HT1080 (cell line): ENCODE measurements around the gene TRAK1. TPM values are rescaled to one million over a fixed set of nuclear protein-coding genes. Genes with fewer than 3 reads are reported as not detected.
"Not testable (repeated sequence)": the region's sequence is repeated elsewhere in the genome, so short reads cannot be mapped to it uniquely, and the experiment has no call there.

Source experiments
- DNase-seq: peaks from one replicate; pipeline ENCODE4 v3.0.0-alpha.2; 2015; ENCODE audit warnings: low read depth
- polyA plus RNA-seq, 2 experiments: library from polyadenylated mRNA; depleted of rRNA; stranded (reverse); fragments of >200 nt; gene quantifications; 2 replicates each; pipeline ENCODE4 v1.2.3, GENCODE V29; 2015
- total RNA-seq: library from RNA; depleted of rRNA; stranded (reverse); fragments of >200 nt; shearing (Covaris generic); gene quantifications from 2 replicates; pipeline ENCODE4 v1.2.3, GENCODE V29; 2014; rRNA removed

TRAK1 gene, protein sequence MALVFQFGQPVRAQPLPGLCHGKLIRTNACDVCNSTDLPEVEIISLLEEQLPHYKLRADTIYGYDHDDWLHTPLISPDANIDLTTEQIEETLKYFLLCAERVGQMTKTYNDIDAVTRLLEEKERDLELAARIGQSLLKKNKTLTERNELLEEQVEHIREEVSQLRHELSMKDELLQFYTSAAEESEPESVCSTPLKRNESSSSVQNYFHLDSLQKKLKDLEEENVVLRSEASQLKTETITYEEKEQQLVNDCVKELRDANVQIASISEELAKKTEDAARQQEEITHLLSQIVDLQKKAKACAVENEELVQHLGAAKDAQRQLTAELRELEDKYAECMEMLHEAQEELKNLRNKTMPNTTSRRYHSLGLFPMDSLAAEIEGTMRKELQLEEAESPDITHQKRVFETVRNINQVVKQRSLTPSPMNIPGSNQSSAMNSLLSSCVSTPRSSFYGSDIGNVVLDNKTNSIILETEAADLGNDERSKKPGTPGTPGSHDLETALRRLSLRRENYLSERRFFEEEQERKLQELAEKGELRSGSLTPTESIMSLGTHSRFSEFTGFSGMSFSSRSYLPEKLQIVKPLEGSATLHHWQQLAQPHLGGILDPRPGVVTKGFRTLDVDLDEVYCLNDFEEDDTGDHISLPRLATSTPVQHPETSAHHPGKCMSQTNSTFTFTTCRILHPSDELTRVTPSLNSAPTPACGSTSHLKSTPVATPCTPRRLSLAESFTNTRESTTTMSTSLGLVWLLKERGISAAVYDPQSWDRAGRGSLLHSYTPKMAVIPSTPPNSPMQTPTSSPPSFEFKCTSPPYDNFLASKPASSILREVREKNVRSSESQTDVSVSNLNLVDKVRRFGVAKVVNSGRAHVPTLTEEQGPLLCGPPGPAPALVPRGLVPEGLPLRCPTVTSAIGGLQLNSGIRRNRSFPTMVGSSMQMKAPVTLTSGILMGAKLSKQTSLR
- 21.7 and 29.4 TPM in 2 replicates for total RNA-seq
- polyA plus RNA-seq (2015; cell fraction: cytosol; rRNA removed) = 23.4 and 27.8 TPM in 2 replicates
- 29.1 and 32.7 TPM in 2 replicates for polyA plus RNA-seq (2015; cell fraction: nucleus; rRNA removed)

DNA sequence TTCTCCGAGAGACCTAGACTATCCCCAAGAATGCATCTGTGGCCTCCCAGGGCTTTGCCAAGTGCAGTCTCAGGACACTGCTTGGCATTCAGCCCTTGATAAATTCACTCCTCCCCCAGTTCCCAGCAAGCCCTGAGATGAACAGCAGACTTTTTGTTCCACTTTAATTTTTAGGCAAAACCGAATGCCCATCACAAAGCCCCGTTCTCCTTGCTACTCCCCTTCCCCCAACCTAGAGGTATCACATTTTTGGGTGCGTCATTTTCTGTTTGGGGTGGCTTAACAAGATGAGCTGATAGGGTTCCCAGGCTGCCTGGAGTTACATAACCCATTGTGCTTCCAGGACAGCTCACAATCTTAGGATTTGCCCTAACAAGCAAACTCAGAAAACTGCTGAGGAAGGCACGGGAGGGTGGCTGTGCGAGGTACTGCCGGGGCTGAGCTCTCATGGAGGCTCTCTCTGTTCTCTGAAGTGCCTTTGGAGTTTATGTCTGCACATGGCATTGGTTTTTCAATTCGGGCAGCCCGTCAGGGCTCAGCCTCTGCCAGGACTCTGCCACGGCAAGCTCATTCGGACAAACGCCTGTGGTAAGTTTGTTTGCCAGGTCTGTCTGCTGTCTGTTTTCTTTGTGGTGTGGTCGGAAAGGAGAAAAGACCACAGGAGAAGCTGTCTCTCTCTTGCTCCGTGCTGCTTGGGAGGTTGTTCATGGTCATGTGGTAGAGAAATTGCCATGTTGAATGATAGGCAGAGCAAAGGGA is at the start of gene TRAK1:
Gene TRAK1, plus strand, starts transcription at position 385 of the 759 bp plus-strand sequence. Its CDS starts 113 bp downstream, at position 498.
- no peak for DNase-seq

DNA sequence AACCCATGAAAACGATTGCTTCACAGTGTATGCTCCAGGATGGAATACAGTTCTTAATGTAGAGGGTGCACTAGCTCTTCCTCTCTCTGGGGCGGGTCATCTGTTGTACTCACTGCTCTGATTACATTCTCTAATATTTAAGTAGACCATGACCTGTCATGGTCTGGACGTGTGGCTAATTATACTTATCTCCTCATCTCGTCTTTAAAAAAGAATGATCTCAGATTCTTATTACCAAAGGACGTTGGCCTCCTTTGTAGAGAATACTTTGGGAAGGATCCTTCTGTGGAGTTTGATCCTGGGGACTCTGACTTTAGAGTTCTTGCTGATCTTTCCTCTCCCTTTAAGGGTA is 48.4 kb upstream of the TRAK1 start:
- no peak for DNase-seq

DNA sequence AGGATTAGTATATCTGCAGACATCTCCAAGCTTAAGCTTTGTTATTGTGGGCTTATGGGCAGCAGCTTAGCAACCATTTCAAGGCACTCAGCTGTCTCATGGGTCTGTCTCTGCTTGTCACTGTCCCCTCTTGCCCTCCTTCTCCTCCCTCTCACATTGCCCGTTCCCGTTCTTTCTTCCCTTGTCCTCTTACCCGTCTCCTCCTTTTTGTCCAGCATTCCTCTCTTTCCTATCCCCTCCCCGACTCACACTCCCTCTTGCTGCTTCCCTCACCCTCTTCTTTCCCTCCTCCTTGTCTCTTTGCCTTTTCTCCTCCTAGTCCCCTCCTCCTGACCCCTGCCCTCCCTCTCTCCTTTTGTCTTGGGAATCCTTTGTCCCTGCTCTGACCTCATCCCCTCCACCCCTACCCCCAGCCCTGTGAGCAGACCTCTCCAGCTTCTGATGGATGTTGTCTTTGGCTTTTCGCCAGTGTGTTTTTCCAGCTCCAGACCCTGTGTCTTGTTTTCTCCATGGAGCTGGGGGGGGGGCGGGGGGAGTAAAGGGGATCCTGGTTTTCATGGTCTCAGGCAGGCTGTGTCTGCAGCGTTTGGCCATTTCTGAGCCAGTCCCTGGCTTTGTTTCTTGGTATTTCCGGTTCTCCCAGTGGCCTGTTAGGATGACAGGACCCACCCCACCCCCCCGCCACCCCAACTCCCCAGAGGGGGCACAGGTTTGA is 47.9 kb upstream of the TRAK1 start:
- DNase-seq = peak; percentile 79

DNA sequence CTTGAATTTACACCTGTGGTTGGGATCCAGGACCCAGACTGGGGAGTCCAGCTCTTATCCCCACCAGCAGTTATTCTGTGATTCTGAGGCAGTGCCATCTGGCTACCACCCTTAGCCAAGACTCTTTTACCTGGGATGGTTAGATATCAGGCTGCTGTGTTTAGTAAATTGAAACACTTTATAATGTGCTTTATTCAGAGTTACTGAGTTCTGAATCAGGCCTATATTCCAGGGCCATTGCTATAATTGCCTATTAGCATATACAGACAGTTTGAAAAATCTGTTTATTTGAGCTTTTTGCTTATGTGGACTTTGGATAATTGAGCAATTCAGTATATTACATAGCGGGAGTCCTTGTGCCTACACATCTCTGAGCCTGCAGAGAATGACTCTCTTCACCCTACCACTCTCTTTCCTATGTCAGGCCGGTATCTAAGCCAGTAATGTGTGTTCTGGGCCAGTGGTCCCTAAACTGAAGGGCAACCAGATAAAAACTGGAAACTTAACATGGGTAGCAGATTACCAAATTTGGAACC is 45.4 kb upstream of the TRAK1 start:
- DNase-seq = no peak

DNA sequence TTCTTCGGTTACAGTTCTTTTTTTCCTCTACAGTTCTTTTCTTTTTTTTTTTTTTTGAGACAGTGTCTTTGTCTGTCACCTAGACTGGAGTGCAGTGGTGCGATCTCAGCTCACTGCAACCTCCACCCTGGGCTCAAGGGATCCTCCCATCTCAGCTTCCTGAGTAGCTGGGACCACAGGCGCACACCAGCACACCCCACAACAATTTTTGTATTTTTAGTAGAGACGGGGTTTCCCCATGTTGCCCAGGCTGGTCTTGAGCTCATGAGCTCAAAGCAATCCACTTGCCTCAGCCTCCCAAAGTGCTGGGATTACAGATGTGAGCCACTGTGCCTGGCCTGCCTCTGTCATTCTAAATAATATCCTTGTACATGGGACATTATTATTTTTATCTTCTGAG is 42.6 kb upstream of the TRAK1 start:
- not testable (repeated sequence) for DNase-seq

DNA sequence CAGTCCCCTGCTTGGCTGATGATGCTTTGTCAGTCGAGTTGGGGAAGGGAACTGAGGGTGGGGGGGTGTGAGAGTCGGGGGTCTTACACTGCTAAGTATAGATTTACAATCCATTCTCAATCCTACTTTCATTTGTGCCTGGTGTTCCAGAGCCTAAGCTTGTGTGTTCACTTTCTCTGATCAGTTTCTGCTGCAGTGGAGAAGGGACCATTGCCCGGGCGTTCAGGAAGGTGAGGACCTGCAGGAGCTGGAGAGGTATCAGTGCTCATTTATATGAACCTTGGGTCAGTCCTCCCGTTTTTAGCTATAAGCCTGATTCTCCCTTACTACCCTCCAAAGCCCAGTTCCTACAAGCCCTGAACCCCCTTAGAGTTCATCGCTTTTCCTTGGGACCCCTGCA is 41.0 kb upstream of the TRAK1 start:
- no peak for DNase-seq

DNA sequence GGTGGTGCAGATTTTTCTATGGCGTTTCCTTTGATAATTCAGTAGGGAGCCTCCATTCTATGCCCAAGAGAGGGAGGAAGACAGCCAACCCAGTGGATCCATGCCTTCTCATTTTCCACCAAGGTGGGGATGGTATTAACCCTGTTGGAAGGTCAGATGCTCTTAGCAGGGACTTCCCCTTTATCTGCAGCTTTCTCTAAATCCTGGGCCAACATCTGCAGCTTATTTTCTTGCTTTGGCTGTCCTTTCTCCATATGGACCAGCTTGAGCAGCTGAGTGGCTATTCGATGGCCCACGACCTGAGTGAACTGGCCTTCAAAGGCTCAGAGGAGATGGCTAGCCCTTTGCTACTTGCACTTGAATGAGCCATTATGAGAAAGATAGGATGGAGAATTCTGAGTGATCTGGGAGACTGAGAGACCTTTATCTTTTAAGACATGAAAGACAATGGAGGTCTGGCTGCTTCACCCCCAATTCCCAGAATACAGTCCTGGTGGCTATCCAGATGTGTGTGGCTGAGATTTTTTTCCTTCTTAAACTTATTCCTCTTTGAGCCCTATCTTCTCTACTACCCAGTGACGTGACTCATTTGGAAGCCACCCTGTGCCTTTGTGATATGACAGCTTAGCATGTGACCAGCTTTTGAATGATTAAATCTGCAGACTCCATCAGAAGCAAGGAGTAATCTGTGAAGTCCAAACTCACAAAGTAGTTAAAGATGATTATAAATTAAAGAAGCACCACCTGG is 39.6 kb upstream of the TRAK1 start:
- DNase-seq = no peak

DNA sequence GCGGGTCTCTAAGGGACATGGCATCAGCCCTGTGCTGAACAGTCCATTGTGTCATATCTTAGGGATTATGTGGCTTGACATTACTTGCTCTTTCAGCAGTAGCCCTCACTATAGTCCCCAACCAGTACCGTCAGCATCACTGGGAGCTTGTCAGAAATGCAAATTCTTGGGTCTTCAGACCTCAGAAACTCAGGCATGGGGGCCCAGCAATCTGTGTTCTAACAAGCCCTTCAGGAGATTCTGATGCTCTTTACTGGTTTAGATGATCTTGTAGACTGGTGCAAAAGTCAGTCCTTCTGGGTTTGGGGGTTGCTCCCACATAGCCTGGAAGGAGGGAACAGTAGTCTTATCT is 39.0 kb upstream of the TRAK1 start:
- DNase-seq = no peak

DNA sequence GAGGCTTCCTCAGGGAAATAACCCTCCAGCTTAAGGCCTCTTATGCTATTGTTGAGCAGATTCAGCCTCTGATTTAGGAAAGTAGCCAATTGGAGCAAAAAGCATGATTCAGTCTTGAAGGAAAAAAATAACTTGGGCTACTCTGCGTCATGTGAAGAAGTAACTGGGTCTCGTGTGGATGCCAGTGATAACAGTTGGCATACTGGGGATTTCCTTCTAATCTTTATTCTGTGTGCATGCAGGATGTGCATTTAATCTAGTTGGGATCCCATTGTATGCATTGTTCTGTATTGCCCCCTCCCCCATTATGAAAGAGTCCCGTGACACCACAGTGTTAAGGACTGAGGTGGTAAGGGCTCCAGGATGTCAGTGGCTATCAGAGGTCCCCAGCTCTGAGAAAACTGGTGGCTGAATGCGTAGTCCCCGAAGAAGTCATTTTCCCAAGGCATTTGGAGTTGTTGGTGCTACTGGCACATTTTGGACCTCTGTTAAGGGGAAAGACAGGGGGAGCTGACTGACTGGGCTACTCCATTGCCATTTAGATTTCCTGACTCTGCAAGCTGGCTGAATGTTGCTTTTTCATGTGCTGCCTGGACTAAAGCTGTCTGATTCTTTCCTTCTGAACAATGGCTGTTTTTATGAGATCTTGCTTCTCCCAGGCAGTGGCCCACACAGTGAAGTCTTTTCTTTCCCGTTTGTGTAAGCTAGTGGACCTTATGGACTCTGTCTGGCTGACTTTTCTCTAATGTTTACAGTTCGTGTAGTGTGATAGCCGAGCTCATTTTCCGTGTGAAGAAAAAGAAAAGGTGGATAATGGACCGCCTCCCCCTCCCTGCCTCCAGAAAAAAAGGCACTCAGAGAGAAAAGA is 38.4 kb upstream of the TRAK1 start:
- DNase-seq = no peak

DNA sequence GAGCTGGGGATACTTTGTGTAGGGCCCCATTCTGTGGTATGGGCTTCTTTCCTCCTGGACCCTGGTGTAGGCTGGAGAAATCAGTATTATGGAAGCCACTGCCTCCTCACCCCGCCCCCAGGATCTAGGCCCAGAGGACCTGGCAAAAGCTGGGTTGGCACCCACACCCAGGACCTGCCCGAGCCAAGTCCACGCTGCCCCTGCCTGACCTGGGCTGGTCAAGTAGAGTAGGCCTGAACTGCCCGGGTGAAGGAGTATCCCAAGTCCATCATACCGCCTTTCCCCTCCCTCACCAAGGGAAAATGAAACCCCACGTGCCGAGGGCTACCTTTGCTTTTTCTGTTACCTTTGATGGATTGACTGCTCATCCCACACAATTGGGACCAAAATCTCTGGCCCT is 37.7 kb upstream of the TRAK1 start:
- no peak for DNase-seq

DNA sequence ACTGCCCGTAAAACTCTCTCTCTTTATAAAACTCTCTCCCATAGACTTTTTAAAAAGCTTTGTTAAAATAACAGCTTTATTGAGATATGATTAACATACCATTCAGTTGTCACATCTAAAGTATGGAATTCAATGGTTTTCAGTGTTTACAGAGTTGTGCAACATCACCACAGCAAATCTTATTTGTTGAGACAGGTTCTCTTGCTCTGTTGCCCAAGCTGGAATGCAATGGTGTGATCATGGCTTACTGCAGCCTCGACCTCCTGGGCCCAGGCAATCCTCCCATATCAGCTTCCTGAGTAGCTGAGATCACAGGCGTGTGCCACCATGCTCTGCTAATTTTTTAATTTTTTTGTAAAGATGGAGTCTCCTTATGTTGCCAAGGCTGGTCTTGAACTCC is 35.9 kb upstream of the TRAK1 start:
- DNase-seq = no peak

DNA sequence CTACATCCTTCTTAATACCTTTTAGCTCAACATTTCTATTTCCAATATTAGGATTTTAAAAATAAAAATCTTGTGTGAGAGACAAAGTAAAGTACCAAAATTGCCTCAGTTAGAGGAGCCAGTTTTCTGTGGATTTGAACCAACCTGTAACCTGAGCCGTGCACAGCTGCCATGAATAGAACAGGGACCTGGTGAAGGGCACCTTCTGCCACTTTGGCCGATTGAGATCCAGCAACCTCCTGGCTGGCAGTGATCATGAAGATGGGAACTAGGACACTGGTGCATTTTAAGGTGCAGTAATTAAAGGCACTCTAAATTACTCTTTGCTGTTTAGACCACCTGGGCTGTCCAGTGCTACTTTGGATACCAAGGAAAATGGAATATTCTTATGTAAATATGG is 34.3 kb upstream of the TRAK1 start:
- no peak for DNase-seq

DNA sequence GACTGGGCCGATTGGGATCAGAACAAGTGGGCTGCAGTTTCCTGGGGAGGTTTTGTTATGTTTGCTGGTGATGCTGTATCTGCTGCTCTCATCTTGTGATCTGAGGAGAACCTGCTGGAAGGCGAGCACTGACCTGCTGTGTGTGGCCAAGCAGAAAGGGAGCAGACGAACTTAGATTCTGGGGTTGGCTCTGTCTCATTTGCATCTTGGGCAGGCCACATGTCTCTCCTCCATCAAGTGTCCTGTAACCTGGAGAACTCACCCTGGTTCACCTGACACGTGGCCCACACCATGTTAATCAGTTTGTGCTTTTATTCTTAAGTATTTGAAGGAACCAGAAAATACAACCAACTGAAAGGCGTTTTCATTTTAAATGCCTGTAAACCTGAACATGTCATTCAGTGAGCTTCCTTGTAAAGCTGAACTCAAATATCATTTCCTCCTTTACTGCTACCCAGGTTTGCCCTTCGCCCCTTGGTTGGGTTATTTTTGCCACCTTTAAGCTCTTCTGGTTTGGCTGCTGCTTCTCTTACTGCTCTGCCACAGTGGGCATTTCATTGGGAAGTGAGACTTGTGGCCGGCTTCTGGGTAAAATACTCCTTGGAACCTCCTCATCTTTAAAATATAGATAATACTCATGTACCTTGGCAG is 33.5 kb upstream of the TRAK1 start:
- DNase-seq = no peak

DNA sequence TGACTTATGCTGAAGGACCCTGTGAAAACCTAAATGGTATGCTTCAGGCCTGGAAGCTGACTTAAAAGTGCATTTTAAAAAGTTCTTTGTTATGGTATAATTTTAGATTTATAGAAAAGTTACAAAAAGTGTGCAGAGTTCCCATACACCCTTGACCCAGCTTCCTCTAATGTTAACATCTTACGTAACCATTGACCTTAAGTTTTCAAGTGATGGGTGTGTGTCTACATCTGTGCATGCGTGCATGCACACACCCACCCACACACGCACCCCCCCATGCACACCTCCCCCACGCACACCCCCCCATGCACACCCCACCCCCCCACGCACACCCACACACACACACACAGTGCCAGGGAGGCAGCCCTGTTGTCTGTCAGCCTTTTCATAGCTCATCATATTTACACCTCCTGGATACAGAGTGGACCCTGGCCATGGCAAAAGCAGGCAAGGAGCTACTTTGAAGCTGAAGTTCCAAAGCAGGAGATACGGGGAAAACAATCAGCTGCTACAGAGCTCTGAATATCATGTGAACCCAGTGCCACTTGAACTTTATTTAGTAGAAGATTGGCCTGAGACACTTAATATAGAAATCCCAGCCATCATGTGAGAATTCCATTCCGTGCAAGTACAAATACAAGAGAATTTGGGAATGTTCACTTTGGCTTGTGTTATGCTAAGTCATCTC is 30.0 kb upstream of the TRAK1 start:
- no peak for DNase-seq

DNA sequence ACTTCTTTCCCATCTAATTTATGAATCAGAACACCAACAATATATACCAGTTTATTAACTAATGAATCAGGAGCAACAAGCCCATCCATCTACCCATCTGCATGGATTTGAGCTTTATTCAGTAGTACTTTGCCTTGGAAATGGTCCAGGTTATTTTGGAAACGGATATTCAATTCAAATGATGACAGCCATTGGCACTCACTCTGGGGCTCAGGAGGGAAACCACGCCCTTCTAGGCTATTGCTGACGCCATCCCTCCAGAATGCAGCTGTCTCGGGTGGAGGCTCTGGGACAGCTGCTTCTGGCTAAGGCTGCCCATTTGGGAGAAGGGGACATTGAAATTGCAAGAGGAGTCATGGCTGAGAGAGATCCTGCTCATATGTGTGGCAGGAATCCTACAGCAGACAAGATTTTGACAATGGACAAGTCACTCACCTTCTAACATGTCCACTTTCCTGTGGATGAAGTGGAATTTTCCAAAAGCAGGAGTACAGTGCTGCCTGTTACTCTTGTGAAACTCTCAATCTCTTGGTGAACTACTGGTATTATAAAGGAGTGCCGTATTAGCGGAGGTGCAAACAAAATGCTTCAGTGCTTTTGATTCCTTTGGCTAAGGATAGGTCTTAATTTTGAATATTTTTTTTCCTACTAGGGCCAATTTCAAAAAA is 29.3 kb upstream of the TRAK1 start:
- DNase-seq = peak; percentile 91

DNA sequence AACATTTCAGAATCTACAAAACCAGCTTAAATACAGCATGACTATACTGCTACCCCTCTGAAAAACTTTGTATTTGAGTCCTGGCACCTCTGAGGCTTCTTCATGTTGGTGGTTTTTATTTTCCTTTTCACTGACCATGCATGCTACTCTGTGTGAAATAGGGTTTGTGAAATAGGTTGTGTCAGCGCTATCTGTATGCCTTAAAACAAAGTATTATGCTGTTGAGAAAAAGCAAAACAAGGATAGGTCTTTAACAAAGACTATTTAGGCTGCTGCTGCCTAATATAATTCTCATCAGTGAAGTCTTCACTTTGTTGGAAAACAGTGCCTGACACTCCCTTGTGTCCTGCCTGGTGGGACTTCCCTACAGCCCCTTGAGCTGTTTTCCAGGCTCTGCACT is 28.7 kb upstream of the TRAK1 start:
- DNase-seq = no peak

DNA sequence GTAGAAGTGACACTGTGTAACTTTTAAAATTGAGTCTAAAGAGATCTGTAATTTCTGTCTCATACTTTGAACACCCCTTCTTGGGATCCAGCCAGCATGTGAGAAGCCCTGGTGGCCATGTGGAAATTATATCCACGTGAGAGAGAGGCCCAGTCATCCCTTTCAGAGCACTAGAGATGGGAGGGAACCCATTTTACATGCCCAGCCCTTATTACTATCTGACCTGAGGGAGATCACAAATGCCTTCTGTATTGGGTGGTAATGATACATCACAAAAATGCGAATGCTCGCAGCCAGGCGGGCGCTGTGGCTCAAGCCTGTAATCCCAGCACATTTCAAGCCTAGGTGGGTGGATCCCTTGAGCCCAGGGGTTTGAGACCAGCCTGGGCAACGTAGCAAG is 27.3 kb upstream of the TRAK1 start:
- DNase-seq = peak; percentile 31
